ENCODE measurements around the gene SWT1.
"Not testable (repeated sequence)": the region's sequence is repeated elsewhere in the genome, so short reads cannot be mapped to it uniquely, and the experiment has no call there.

Gene SWT1

GRCh38 chr1:185251928-185252327, 95.0 kb downstream of the SWT1 start:
- not testable (repeated sequence) for DNase-seq

GRCh38 chr1:185252404-185252803, 95.4 kb downstream of the SWT1 start:
- not testable (repeated sequence) for DNase-seq

GRCh38 chr1:185255595-185255994, 98.6 kb downstream of the SWT1 start:
- DNase-seq, result not testable (repeated sequence)

GRCh38 chr1:185257116-185257949, 100.4 kb downstream of the SWT1 start:
- DNase-seq, result not testable (repeated sequence)

GRCh38 chr1:185257950-185258208, 100.9 kb downstream of the SWT1 start:
- DNase-seq, result no peak

- DNase-seq, result no peak
Observed at GRCh38 chr1:185258676-185259075, 101.7 kb downstream of the SWT1 start.

- DNase-seq, result no peak
Observed at GRCh38 chr1:185260611-185261010, 103.6 kb downstream of the SWT1 start.

GRCh38 chr1:185262151-185262550, 105.2 kb downstream of the SWT1 start:
- DNase-seq, result no peak

GRCh38 chr1:185263292-185263691, 106.3 kb downstream of the SWT1 start:
- no peak for DNase-seq

GRCh38 chr1:185263780-185264179, 106.8 kb downstream of the SWT1 start:
- DNase-seq, result no peak

GRCh38 chr1:185265314-185265713, 108.3 kb downstream of the SWT1 start:
- DNase-seq, result no peak

- no peak for DNase-seq
Observed at GRCh38 chr1:185267301-185267700, 110.3 kb downstream of the SWT1 start.

GRCh38 chr1:185267701-185268100, 110.7 kb downstream of the SWT1 start:
- no peak for DNase-seq

GRCh38 chr1:185268352-185268751, 111.4 kb downstream of the SWT1 start:
- DNase-seq, result no peak

- no peak for DNase-seq
Observed at GRCh38 chr1:185271921-185272320, 115.0 kb downstream of the SWT1 start.

GRCh38 chr1:185279571-185279970, 122.6 kb downstream of the SWT1 start:
- no peak for DNase-seq

- DNase-seq, result no peak
Observed at GRCh38 chr1:185280589-185280988, 123.6 kb downstream of the SWT1 start.

- DNase-seq, result no peak
Observed at GRCh38 chr1:185281245-185281644, 124.3 kb downstream of the SWT1 start.

GRCh38 chr1:185284116-185284515, 127.1 kb downstream of the SWT1 start:
- DNase-seq, result no peak

- DNase-seq, result no peak
Observed at GRCh38 chr1:185284533-185285276, 127.7 kb downstream of the SWT1 start.

- DNase-seq, result no peak
Observed at GRCh38 chr1:185287451-185287850, 130.5 kb downstream of the SWT1 start.

- no peak for DNase-seq
Observed at GRCh38 chr1:185288435-185288834, 131.5 kb downstream of the SWT1 start.

- no peak for DNase-seq
Observed at GRCh38 chr1:185289880-185290279, 132.9 kb downstream of the SWT1 start.

GRCh38 chr1:185291159-185291558, 134.2 kb downstream of the SWT1 start:
- DNase-seq, result no peak

GRCh38 chr1:185291652-185292051, 134.7 kb downstream of the SWT1 start:
- peak; percentile 59 for DNase-seq
